Kidney (tissue), 14 donors: ENCODE results near the gene BACE2. TPM values are rescaled to one million over a fixed set of nuclear protein-coding genes. Genes with fewer than 3 reads are reported as not detected.

Experiments used
- DNase-seq, 5 donors: peaks; one replicate each; pipeline ENCODE4 v3.0.0-alpha.2; 2013 to 2020
- FAIRE-seq: peaks from 2 replicates; lab custom pipeline; 2012; peaks lifted over from hg19 to GRCh38; lab: Jason Lieb, UNC
- H3K27ac ChIP-seq, 2 donors: one replicate each; pipeline ENCODE4 v1.7.0; 2013; ENCODE audit warnings: low read depth in 2 of 2, low read length in 2 of 2, inconsistent platforms in 1 of 2
- H3K27me3 ChIP-seq: one replicate; pipeline ENCODE4 v1.7.1; 2013; ENCODE audit warnings: low read length, inconsistent platforms; ENCODE audit not compliant: control insufficient read depth, insufficient read depth
- H3K36me3 ChIP-seq, 3 donors: one replicate each; pipeline versions ENCODE4 v1.7.0 to v1.7.1; 2013; ENCODE audit warnings: low read length in 3 of 3, control low read depth in 1 of 3, inconsistent platforms in 1 of 3; ENCODE audit not compliant: insufficient read depth in 3 of 3, control insufficient read depth in 2 of 3
- H3K4me1 ChIP-seq, 3 donors: one replicate each; pipeline versions ENCODE4 v1.7.0 to v1.7.1; 2013; ENCODE audit warnings: low read length in 3 of 3, inconsistent platforms in 1 of 3, low read depth in 1 of 3; ENCODE audit not compliant: control insufficient read depth in 2 of 3, insufficient read depth in 2 of 3
- H3K4me3 ChIP-seq, 3 donors: one replicate each; pipeline versions ENCODE4 v1.7.0 to v1.8.1; 2013; ENCODE audit warnings: low read length in 3 of 3, control low read depth in 1 of 3, inconsistent platforms in 1 of 3
- H3K9ac ChIP-seq, 3 donors: one replicate each; pipeline versions ENCODE4 v1.7.0 to v1.7.1; 2013; ENCODE audit warnings: low read length in 3 of 3, control low read depth in 1 of 3, inconsistent platforms in 1 of 3
- H3K9me3 ChIP-seq, 3 donors: one replicate each; pipeline versions ENCODE4 v1.7.0 to v1.7.1; 2013; ENCODE audit warnings: low read length in 3 of 3, control low read depth in 1 of 3, inconsistent platforms in 1 of 3; ENCODE audit not compliant: control insufficient read depth in 2 of 3, insufficient read depth in 1 of 3
- CTCF ChIP-seq: IDR thresholded peaks from 3 replicates; pipeline ENCODE4 v1.5.1; 2012; ENCODE audit warnings: mild to moderate bottlenecking, moderate library complexity, borderline replicate concordance; ENCODE audit not compliant: insufficient read depth; ENCODE audit errors: extremely low read depth
- intact Hi-C: fragments of 100-400 bp; cut with DNase I; formaldehyde crosslinking; loops from one replicate; pipeline ENCODE4 v1.11.1; 2022
- polyA plus RNA-seq: library from polyadenylated mRNA; stranded (reverse); fragments of 350-450 nt; fragmentation: Illumina TruSeq; extraction: RNeasy Lipid Tissue Mini Kit (QIAGEN cat#74804); gene quantifications from one replicate; pipeline ENCODE4 v1.2.3, GENCODE V29; 2014; ENCODE audit warnings: low read depth, low replicate concordance; ENCODE audit not compliant: insufficient read depth
- total RNA-seq: library from RNA; stranded (reverse); fragmentation: NEBNext Ultra II Directional; extraction: Animal tissue kit (Norgen Biotek cat#: 25700); gene quantifications from one replicate; pipeline ENCODE4 v1.2.1, GENCODE V29; 2021
- donor health status: control.
- donor health status: control.
- donor health status: control.
- donor health status: control.
- donor health status: control.
- donor health status: DM: yes; HTN: yes; CAD: no.
- donor health status: Normal renal cell carcinoma (clear cell type).

BACE2 gene
- total and polyA plus RNA-seq, 2 donors from 2014 or later = 55.5 to 65.7 TPM

- DNase-seq = no peak
- Histone ChIP-seq H3K4me3 (no peak overlapping the region), H3K36me3 (no peaks in the 10 kb centered on the region), H3K4me1 (peaks cover 0 to 8% (median 5%) of the 10 kb centered on the region in 3 donors), H3K9ac (no peak overlapping the region), H3K9me3 (no peaks in the 10 kb centered on the region), H3K27ac (no peak overlapping the region), H3K27me3 (no peaks in the 10 kb centered on the region)
- intact Hi-C loops = no loop called here
- no peak for FAIRE-seq
- TF ChIP-seq CTCF = no peak
Observed at GRCh38 chr21:41180752-41181151, 12.8 kb downstream of the BACE2 start.

- no peak overlapping the region for H3K9ac ChIP-seq
- no peak overlapping the region for H3K27ac ChIP-seq
- no peaks in the 10 kb centered on the region for H3K9me3 ChIP-seq
- peaks cover 0 to 10% (median 0%) of the 10 kb centered on the region in 3 donors for H3K4me1 ChIP-seq
- no peak for FAIRE-seq
- no peak for TF ChIP-seq CTCF
- H3K36me3 ChIP-seq = no peaks in the 10 kb centered on the region
- H3K4me3 ChIP-seq = no peak overlapping the region
- no peak for DNase-seq
- intact Hi-C loops = no loop called here
- H3K27me3 ChIP-seq = no peaks in the 10 kb centered on the region
Observed at GRCh38 chr21:41182547-41182946, 14.6 kb downstream of the BACE2 start.

- intact Hi-C loops = no loop called here
- Histone ChIP-seq H3K4me1 (peaks cover 0 to 10% (median 0%) of the 10 kb centered on the region in 3 donors), H3K27me3 (no peaks in the 10 kb centered on the region), H3K27ac (no peak overlapping the region), H3K4me3 (no peak overlapping the region), H3K9ac (no peak overlapping the region), H3K9me3 (no peaks in the 10 kb centered on the region), H3K36me3 (no peaks in the 10 kb centered on the region)
- no peak for DNase-seq
- FAIRE-seq = no peak
- no peak for TF ChIP-seq CTCF
Observed at GRCh38 chr21:41183575-41183974, 15.6 kb downstream of the BACE2 start.

- FAIRE-seq (no peak), DNase-seq (no peak)
- no peak overlapping the region for H3K27ac ChIP-seq
- H3K4me3 ChIP-seq = no peak overlapping the region
- H3K9ac ChIP-seq = no peak overlapping the region
- H3K36me3 ChIP-seq = no peaks in the 10 kb centered on the region
- H3K4me1 ChIP-seq = peaks cover 0 to 4% (median 0%) of the 10 kb centered on the region in 3 donors
- no peak for TF ChIP-seq CTCF
- no peaks in the 10 kb centered on the region for H3K27me3 ChIP-seq
- H3K9me3 ChIP-seq = no peaks in the 10 kb centered on the region
- intact Hi-C loops = no loop called here
Observed at GRCh38 chr21:41185802-41186201, 17.8 kb downstream of the BACE2 start.
